ENCODE results near the gene SULF2.

DNA sequence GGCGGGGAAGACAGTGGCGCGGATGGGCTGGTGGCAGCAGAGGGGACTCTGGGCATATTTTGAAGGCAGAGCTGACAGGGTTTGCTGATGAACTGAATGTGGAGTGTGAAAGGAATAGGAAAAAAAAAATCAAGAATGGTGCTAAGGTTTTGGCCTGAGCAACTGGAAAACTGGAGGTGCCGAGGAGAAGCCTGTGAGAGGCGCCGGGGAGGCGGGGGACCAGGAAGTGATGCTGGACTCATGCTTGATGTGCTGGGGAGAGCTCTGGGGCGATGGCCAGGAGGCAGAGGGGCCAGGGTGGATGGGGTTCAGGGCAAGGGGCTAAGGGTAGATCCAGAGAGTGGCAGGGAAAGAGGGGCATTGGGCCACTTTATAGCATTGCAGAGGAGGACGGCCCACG is 55.8 kb downstream of the SULF2 start:
- TF ChIP-seq, protein P1, sequence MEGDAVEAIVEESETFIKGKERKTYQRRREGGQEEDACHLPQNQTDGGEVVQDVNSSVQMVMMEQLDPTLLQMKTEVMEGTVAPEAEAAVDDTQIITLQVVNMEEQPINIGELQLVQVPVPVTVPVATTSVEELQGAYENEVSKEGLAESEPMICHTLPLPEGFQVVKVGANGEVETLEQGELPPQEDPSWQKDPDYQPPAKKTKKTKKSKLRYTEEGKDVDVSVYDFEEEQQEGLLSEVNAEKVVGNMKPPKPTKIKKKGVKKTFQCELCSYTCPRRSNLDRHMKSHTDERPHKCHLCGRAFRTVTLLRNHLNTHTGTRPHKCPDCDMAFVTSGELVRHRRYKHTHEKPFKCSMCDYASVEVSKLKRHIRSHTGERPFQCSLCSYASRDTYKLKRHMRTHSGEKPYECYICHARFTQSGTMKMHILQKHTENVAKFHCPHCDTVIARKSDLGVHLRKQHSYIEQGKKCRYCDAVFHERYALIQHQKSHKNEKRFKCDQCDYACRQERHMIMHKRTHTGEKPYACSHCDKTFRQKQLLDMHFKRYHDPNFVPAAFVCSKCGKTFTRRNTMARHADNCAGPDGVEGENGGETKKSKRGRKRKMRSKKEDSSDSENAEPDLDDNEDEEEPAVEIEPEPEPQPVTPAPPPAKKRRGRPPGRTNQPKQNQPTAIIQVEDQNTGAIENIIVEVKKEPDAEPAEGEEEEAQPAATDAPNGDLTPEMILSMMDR (IDR thresholded peaks at IDR 0.05; ENCODE audit: insufficient read depth, low read length) = no peak
- TF ChIP-seq POLR2AphosphoS5 (IDR thresholded peaks at IDR 0.05; ENCODE audit: low read depth) (no peak), SPI1 (IDR thresholded peaks at IDR 0.05; ENCODE audit: borderline replicate concordance, low read depth) (no peak)
